SK-N-SH treated with all-trans-retinoic acid at 6 μM for 48 hours (cell line): ENCODE results near the gene UBA1.

Experiments
- ARNTL ChIP-seq: fragments of 450-650 bp; formaldehyde crosslinking; IDR thresholded peaks from 2 replicates; pipeline ENCODE4 v1.5.0; 2020; ENCODE audit warnings: low read depth, mild to moderate bottlenecking, moderate library complexity, borderline replicate concordance
- TCF4 ChIP-seq: fragments of 250-450 bp; sonication (Bioruptor Pico); IDR thresholded peaks from 2 replicates; pipeline ENCODE4 v1.8.0; 2021; ENCODE audit warnings: mild to moderate bottlenecking, moderate library complexity, borderline replicate concordance
- TF ChIP-seq, protein P1 (sequence below): fragments of 250-450 bp; sonication (Bioruptor Pico); IDR thresholded peaks from 2 replicates; pipeline ENCODE4 v1.5.1; 2020; ENCODE audit warnings: low read depth, mild to moderate bottlenecking, moderate library complexity
- TF ChIP-seq, protein P2 (sequence below): fragments of 250-450 bp; sonication (Bioruptor Pico); IDR thresholded peaks from 2 replicates; pipeline ENCODE4 v1.8.0; 2020; ENCODE audit warnings: mild to moderate bottlenecking, moderate library complexity, borderline replicate concordance

DNA sequence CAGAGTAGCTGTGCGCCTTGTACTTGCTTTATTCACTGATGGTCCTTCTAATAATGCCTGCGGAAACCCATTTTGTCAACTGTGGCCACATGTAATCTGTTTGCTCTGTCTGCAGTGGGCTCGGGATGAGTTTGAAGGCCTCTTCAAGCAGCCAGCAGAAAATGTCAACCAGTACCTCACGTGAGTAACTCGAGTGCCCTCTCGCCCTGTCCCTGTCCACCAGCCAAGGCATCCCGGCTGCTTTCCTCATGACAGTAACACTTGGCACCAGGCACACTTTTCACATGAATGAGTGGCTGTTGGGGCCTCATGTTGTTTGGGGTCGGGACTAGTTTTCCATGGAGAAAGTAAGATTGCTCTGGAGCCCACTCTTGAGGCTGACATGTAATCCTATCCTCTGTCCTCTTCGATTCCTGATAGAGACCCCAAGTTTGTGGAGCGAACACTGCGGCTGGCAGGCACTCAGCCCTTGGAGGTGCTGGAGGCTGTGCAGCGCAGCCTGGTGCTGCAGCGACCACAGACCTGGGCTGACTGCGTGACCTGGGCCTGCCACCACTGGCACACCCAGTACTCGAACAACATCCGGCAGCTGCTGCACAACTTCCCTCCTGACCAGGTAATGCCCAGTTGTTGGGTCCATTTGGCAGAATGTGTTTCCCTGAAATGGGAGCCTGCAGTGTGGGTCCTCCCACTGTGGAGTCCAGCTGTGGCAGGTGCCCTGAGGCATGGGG lies 16.0 kb downstream of the UBA1 start:
- TF ChIP-seq, protein P1, sequence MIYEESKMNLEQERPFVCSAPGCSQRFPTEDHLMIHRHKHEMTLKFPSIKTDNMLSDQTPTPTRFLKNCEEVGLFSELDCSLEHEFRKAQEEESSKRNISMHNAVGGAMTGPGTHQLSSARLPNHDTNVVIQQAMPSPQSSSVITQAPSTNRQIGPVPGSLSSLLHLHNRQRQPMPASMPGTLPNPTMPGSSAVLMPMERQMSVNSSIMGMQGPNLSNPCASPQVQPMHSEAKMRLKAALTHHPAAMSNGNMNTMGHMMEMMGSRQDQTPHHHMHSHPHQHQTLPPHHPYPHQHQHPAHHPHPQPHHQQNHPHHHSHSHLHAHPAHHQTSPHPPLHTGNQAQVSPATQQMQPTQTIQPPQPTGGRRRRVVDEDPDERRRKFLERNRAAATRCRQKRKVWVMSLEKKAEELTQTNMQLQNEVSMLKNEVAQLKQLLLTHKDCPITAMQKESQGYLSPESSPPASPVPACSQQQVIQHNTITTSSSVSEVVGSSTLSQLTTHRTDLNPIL = no peak
- TF ChIP-seq, protein P2, sequence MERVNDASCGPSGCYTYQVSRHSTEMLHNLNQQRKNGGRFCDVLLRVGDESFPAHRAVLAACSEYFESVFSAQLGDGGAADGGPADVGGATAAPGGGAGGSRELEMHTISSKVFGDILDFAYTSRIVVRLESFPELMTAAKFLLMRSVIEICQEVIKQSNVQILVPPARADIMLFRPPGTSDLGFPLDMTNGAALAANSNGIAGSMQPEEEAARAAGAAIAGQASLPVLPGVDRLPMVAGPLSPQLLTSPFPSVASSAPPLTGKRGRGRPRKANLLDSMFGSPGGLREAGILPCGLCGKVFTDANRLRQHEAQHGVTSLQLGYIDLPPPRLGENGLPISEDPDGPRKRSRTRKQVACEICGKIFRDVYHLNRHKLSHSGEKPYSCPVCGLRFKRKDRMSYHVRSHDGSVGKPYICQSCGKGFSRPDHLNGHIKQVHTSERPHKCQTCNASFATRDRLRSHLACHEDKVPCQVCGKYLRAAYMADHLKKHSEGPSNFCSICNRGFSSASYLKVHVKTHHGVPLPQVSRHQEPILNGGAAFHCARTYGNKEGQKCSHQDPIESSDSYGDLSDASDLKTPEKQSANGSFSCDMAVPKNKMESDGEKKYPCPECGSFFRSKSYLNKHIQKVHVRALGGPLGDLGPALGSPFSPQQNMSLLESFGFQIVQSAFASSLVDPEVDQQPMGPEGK (CRISPR knock-in tag) = no peak
- TF ChIP-seq TCF4 (CRISPR knock-in tag) = no peak
- TF ChIP-seq ARNTL (CRISPR knock-in tag) = no peak
